Tongue (tissue), 2 donors: ENCODE data around the gene TMEM131. TPM values are rescaled to one million over a fixed set of nuclear protein-coding genes. Genes with fewer than 3 reads are reported as not detected.
"Not testable (repeated sequence)": the region's sequence is repeated elsewhere in the genome, so short reads cannot be mapped to it uniquely, and the experiment has no call there.

ENCODE experiments used
- DNase-seq: peaks from one replicate; pipeline ENCODE4 v3.0.0-alpha.2; 2015
- total RNA-seq: library from RNA; depleted of rRNA; stranded (reverse); fragments of >200 nt; gene quantifications from one replicate; pipeline ENCODE4 v1.2.3, GENCODE V29; 2014

Gene TMEM131
- total RNA-seq, 1 donor from 2014 or later, result 60.6 TPM

DNA sequence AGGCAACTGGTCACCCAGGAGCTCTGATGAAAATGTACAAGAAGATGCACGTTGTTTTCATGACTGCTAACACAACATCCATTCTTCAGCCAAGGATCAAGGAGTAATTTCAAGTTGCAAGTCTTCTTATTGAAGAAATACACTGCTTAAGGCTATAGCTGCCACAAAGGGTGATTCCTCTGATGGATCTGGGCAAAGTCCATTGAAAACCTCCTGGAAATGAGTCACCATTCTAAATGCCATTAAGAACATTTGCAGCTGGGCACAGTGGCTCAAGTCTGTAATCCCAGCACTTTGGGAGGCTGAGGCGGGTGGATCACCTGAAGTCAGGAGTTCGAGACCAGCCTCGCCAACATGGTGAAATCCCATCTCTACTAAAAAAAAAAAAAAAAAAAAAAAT lies 142.7 kb downstream of the TMEM131 start:
- DNase-seq, result not testable (repeated sequence)

DNA sequence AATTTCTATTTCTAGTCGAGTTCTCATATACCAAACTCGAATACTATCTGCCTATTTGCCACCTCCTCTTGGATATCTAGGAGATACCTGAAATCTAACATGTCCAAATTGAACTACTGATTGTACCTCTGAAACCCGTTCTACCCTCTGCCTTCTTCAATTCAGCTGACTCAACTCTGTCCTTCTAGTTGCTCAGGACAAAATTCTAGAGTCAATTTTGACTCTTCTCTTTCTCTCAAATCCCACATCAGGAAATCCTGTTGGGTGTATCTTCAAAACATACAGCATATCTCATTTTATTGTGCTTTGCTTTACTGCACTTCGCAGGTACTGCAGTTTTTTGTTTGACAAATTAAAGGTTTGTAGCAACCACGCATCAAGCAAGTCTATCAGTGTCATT lies 144.6 kb downstream of the TMEM131 start:
- no peak for DNase-seq

DNA sequence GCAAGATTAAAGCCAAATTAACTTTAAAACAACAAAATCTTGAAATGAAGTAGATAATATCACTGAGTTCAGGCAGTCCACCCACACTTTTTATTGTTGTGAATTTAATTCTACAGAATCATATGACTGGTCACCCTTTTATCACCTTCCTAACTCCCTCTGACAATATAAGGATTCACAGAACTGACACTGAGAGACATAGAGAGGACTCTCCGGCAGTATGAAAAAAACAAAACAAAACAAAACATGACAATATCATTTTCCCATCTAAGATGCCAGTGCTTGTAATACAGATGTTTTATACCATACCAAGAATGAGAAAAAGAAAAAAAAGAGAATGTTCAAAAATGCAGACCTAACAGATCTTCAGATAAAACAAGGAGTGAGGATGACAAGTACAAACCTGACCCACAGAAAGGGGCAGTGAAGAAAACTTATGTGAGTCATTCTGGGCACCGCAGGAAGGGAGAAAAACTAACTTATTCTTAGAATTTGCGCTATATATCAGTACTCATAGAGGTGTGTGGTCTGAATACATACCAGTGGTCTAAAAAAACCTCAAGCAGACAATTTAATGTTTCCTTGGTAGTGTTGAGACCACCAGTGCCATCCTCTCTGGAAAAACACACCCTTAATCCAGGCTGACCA lies 145.7 kb downstream of the TMEM131 start:
- DNase-seq, result no peak

DNA sequence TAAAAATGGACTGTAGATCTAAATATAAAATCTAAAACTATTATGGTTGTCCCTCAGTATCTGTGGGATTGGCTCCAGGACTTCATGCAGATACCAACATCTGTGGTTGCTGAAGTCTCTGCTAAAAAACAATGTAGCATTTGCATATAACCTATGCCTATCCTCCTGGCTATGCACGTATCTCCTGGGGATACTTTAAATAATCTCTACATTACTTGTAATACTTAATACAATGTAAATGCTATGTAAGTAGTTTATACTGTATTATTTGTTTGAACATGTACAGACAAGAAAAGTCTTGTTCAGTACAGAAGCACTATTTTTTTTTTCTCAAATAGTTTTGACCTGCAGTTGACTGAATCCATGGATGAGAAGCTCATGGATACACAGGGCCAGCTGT lies 147.4 kb downstream of the TMEM131 start:
- no peak for DNase-seq

DNA sequence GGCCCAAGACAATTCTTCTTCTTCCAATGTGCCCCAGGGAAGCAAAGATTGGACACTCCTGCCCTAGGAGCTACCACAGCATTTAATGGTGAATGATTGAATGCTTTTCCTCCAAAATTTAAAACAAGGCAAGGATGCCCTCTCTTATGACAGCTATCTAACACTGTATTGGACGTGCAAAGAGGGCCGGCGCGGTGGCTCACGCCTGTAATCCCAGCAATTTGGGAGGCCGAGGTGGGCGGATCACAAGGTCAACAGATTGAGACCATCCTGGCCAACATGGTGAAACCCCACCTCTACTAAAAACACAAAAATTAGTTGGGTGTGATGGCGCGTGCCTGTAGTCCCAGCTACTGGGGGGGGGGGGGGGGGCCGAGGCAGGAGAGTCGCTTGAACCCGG lies 149.0 kb downstream of the TMEM131 start:
- not testable (repeated sequence) for DNase-seq

DNA sequence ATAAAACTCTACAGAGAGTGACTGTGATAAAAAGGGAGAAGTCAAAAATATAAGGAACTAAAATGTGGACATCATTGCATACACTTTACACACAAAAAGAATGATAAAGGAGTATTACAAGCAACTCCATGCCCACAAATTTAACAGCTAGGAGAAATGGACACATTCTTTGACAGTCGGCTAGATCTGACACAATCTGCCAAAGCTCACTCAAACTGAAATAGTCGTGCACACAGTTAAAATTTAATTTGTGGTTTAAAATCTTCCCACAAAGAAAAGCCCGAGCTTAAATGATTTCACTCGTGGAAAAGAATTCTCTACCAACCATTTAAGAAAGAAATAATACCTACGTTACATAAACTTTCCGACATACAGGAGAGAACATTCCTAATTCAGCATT lies 149.9 kb downstream of the TMEM131 start:
- no peak for DNase-seq

DNA sequence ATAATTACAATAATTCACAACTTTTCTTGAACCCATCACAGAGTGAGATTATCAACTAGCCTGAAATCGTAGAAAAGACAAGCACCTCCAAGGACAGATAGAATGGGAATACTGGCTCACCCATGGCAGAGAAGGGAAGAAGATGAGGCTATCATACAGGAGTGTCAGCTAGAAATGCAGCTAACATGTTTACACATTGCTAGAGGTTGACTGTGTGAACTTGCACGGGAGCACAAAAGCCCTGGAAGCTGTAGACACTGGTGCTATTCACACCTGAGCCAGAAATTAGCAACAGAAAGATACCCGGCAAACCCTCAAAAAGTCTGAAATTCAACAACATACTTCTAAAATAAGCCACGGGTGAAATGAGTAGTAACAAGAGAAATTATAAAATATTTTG lies 150.6 kb downstream of the TMEM131 start:
- no peak for DNase-seq

DNA sequence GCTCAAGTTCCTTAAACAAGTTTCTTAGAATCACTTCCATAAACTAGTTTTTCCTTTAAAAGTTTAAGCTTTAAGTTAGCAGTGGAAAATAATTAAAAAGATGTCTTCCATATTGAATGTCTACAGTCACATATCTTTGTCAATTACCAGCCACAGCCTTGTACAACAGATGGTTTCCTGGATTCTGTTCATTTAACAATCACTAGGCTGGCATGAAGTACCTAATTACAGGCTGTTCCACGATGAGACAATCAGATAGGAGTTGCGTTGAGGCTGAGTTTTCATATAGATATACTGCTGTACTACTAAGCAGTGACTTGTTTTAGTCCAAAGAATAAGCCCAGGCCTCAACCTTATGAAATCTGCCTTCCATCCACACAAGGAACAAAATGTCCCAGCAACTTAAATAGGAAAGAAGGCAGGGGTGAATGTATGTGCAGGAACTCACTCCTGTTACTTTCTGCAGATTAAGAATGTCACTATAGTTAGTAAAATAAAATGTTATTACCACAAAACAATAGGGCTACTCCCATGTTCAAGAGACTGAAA lies 151.4 kb downstream of the TMEM131 start:
- peak; percentile 50 for DNase-seq

DNA sequence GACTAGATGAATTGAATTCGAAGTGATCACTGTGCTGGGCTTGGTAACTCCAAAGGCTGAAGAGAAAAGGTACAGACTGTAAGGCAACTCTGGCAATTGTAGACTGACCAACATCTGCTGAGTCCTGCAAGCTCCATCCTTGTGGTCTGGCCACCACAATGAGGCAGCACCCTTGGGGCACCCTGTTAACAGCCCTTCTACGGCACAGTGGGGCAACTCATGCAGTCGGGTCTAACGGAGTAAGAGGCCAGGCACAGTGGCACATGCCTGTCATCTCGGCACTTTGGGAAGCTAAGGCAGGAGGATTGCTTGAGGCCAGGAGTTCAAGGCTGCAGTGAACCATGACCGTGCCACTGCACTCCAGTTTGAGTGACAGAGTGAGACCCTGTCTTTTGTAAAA lies 155.6 kb downstream of the TMEM131 start:
- DNase-seq, result no peak

DNA sequence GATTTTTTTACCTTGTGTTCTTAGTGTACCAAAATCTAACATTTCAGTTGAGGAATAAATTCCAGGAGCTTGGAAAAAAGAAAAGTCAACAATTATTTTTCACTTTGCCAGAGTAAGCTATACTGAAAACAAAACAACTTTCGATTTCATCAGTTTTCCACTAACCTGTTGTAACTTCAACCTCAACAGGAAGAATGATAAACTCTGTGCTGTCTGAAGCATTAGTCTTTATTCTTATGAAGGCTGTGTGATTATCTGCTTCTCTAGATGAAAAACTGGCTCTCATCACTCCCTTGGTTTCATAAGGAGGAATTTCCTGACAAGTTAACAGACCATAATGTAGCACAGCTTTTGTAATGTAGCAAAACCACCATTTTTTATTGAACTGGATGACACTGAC lies 161.1 kb downstream of the TMEM131 start:
- no peak for DNase-seq

DNA sequence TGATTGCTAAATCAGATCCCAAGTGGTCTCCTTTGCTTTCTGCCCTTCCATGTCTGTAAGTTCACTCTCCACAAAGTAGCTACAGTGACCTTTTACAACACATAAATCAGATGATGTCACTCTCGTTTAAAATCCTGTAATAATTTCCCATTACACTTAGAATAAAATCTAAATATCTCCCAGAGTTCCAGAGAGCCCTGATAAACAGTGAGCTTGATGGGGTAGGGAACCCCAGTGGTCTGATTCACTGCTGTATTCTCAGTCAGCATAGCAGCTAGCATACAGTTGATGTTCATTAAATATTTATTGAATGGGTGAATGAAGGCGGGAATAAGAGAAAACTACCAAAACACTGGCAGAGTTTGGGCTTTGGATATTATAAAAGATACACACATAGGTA lies 164.6 kb downstream of the TMEM131 start:
- DNase-seq, result no peak

DNA sequence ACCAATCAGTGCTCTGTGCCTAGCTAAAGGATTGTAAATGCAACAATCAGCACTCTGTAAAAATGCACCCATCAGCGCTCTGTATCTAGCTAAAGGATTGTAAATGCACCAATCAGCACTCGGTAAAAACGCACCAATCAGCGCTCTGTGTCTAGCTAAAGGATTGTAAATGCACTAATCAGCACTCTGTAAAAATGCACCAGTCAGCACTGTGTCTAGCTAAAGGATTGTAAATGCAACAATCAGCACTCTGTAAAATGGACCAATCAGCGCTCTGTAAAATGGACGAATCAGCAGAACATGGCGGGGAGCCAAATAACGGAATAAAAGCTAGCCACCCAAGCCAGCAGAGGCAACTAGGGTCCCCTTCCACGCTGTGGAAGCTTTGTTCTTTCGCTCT lies 166.5 kb downstream of the TMEM131 start:
- DNase-seq, result not testable (repeated sequence)

DNA sequence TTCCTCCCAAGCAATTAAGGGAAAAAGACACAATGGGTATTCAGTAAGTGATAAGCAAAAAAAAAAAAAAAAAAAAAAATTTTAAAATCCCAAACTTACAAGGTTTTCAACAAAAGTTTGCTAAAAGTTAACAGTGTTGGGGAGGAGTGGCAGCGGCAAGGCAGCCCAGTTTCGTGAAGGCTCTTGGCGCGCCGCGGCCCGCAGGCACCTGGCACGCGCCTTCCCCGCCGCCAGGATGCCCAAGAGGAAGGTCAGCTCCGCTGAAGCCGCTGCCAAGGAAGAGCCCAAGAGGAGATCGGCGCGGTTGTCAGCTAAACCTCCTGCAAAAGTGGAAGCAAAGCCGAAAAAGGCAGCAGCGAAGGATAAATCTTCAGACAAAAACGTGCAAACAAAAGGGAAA lies 168.7 kb downstream of the TMEM131 start:
- DNase-seq, result not testable (repeated sequence)

DNA sequence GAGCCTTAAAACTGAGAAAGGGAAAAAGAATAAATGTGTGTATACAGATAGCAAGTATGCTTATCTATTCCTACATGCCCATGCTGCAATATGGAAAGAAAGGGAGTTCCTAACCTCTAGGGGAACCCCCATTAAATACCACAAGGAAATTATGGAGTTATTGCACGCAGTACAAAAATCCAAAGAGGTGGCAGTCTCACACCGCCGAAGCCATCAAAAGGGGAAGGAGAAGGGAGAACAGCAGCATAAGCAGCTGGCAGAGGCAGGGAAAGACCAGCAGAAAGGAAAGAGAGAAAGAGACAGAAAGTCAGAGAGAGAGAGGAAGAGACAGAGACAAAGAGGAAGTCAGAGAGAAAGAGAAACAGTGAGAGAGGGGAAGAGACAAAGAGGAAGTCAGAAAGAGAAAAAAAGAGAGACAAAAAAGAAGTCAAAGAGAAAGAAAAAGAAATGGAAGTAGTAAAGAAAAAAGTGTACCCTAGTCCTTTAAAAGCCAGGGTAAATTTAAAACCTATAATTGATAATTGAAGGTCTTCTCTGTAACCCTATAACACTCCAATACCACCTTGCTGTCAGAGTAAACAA lies 169.4 kb downstream of the TMEM131 start:
- not testable (repeated sequence) for DNase-seq

DNA sequence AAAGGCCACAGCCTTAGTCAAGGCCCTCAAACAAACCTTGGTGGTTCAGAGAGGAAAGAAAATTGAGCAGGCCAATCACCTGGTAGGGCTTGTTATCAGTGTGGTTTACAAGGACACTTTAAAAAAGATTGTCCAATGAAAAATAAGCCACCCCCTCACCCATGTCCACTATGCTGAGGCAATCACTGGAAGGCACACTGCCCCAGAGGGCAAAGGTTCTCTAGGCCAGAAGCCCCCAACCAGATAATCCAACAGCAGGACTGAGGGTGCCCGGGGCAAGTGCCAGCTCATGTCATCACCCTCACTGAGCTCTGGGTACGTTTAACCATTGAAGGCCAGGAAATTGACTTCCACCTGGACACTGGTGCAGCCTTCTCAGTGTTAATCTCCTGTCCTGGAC lies 171.7 kb downstream of the TMEM131 start:
- DNase-seq, result not testable (repeated sequence)

DNA sequence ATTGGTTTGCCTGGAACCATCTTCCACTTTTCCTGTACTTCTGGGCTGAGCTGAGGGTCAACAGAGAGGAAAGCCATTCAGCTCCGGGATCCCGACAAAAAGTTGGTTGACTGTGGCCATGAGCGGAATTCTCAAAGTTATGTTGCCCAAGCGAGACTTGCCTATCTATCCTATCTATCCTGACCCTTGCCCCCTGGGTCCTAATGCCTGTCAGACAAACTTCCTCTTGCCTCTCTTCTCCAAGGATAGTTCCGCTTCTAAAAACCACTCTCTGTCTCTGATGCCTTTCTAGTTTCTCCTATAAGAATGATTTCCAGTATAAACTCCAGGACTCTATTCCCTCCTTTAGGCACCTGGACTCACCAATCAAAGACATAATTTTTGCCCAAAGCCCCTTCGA lies 173.9 kb downstream of the TMEM131 start:
- DNase-seq, result not testable (repeated sequence)

DNA sequence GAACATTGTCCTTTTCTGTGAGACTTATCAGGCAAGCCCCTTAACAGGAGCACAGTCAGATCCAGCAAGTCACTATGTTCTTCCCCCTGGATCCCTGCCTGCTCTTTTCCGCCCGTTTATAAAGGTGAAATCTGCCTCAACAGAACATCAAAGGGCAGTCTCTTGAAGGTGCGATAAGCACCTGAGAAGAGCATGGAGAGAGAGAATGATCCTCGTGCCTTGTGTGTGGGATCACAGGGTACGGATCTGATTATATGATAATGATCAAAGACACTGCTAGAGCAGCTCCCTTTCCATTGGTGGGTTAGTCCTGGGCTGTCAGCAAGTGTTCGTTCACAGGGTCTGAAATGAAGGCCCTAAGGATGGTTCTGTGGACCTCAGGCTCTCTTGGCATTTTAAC lies 176.0 kb downstream of the TMEM131 start:
- DNase-seq, result no peak

DNA sequence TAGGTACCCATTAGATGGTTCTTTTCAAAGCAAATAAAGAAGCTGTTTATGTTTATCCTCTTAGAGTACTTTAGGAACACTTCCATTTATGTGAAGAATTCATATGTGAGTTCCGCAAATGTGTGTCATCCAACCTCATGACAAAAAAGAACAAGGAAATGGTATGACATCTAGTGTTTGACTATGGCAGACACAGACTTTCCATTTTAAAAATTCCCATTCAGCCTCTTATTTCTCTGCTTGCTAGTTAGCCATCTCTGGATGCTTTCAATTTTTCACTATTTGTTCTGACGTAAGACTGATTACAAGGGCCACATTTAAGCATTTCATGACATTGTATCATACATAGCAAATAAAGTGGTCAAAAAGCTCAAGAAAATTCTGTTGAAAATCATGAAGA lies 179.3 kb downstream of the TMEM131 start:
- no peak for DNase-seq

DNA sequence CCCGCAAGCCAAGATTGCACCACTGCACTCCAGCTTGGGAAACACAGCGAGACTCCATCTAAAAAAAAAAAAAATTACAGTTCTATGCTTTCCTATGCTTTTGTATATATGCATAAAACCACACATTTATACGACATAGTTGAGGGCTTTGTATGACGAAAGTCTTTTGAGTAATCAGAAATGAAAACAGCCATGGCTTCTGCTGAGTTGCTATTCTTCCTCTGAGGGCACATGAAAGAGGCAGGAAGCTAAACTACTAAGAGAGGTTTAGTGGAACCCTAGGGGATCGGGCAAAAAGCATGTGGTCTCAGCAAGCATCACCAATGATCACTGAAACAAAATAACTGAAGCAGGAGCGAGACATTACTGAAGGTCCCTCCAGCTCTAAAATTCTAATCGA lies 182.8 kb downstream of the TMEM131 start:
- DNase-seq, result no peak

DNA sequence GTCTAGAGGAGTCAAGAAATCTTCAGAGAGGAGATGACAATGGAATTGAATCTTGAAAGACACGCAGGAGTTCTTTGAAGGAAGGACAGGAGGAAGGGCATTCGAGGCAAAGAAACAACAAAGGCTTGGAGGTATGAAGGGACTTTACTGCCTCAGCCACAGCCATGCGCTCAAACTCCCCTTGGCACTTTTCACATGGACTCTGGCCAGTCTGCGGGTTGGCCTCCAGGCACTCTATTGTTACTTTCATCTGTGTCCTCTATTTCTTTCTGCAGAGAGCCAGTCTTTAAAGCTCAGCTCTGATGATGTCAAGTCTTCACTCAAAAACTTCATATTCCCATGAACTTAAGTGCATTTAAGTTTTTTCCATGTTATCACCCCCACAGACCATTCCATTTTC lies 186.9 kb downstream of the TMEM131 start:
- no peak for DNase-seq

DNA sequence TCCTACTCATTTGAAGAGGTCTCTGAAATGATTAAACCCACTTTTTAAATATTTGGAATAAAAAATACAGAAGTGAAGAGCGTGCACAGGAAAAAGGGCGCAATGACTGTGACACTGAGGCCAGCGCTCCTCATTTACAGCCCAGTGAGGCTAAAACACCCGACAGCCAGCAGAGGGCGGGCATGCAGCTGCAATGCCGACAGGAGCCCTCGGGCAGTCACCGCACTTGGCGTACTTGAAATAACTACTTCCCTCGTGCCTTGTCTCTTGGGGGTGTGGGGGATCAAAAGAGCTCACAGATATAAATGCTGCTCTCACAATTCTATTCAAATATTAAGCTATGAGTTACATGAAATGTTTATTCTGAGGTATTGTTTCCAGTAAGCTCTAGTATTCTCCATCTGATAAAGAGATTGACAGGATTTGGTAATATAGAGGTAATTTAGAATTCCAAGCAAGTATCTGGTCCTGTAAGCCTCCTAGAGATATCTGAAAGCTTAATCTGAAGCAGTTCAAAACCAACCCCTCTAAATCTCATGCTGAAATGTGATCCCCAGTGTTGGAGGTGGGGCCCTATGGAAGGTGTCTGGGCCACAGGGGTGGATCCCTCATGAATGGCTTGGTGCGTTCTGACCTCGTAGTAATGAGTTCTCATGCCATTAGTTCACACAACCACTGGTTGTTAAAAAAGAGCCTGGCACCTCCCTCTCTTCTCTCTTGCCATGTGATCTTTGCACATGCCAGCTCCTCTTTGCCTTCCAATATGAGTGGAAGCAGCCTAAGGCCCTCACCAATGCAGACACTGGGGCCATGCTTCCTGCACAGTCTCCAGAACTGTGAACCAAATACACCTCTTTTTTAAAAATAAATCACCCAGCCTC lies 188.8 kb downstream of the TMEM131 start:
- peak; percentile 91 for DNase-seq

DNA sequence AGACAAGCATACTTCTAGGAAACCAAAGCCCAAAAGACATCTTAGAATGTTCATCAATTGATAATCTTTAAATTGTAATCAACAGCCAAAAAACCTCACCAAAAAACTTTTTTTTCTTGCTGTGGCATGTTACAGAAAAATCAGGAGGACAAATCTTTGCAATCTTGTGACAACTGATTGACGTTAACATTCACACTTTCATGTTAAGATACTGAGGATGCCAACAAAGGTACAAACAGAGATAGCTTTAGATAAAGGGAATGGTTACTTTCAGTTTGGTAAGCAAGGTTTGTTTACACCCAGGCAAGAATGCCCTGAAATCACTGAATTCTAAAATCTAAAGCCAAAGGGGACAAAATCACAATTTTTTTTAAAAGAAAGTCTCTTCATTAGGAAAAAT lies 190.0 kb downstream of the TMEM131 start:
- DNase-seq, result no peak

DNA sequence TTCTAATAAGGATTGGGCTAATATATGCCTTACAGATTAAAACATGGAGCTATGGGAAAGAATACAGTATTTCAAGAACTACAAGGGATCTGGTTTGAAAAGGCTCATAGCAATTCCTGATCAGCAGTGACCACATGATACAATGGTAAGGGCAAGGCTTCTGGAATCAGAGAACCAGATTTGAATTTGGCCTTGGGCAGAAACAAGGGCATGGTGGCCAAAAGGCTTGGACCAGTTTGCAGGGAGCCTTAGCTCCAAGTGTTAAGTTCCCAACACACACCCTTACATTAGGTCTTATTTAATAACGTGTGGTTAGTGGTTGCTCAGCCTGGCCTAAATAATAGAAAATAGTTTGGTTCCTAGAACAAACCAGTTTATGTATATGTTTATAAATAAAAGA lies 194.7 kb downstream of the TMEM131 start:
- DNase-seq, result no peak
